ENCODE results near the gene ELMO2.

- no peak for TF ChIP-seq CTCF (IDR thresholded peaks at IDR 0.05)
- no peak for TF ChIP-seq POLR2A (IDR thresholded peaks at IDR 0.05)
- TF ChIP-seq POLR2AphosphoS5 (IDR thresholded peaks at IDR 0.05): no peak
- TF ChIP-seq EP300 (IDR thresholded peaks at IDR 0.05): no peak
Observed at GRCh38 chr20:46331611-46332361, 74.6 kb downstream of the ELMO2 start.

All from stomach (tissue), 4 donors.